H1 (cell line): Measurements from ENCODE around the gene ASCC3. TPM values are rescaled to one million over a fixed set of nuclear protein-coding genes. Genes with fewer than 3 reads are reported as not detected.

Experiments
- CTCF ChIA-PET: fragments of 300-600 bp; sonication (Branson Sonifier 250); formaldehyde crosslinking; loops from one replicate; lab custom pipeline; 2021; ENCODE audit not compliant: partially characterized antibody; lab: Charles Lee
- POLR2A ChIA-PET: fragments of 300-600 bp; sonication (Branson Sonifier 250); formaldehyde crosslinking; loops from one replicate; lab custom pipeline; 2021; ENCODE audit warnings: inconsistent platforms; ENCODE audit not compliant: partially characterized antibody; lab: Charles Lee
- DNase-seq, 2 experiments: peaks; one replicate each; pipeline versions ENCODE4 v3.0.0 to v3.0.0-alpha.2; 2010 to 2022; ENCODE audit warnings: low spot score in 2 of 2, low read depth in 1 of 2, mixed read lengths in 1 of 2
- FAIRE-seq: peaks from 2 replicates; lab custom pipeline; 2011; peaks lifted over from hg19 to GRCh38; lab: Jason Lieb, UNC
- H2AFZ ChIP-seq: 2 replicates; pipeline ENCODE4 v1.8.1; 2012; ENCODE audit warnings: low read length, inconsistent platforms
- H2AK5ac ChIP-seq: 2 replicates; pipeline ENCODE4 v1.6.1; 2013; ENCODE audit warnings: low read depth, low read length
- H2BK120ac ChIP-seq: replicated peaks from 2 replicates; pipeline ENCODE3; 2013; ENCODE audit warnings: low read depth, low read length, inconsistent platforms
- H2BK12ac ChIP-seq: 2 replicates; pipeline ENCODE4 v1.6.1; 2013; ENCODE audit warnings: low read depth, low read length
- H2BK15ac ChIP-seq: 2 replicates; pipeline ENCODE4 v1.6.1; 2013; ENCODE audit warnings: low read length
- H2BK20ac ChIP-seq: 2 replicates; pipeline ENCODE4 v1.6.1; 2013; ENCODE audit warnings: low read length
- H2BK5ac ChIP-seq: 2 replicates; pipeline ENCODE4 v1.6.1; 2013; ENCODE audit warnings: low read depth, low read length
- H3K14ac ChIP-seq: 2 replicates; pipeline ENCODE4 v1.6.1; 2013; ENCODE audit warnings: inconsistent platforms; ENCODE audit not compliant: insufficient read length
- H3K18ac ChIP-seq: 2 replicates; pipeline ENCODE4 v1.6.1; 2013; ENCODE audit warnings: low read length; ENCODE audit errors: extremely low read depth
- H3K23ac ChIP-seq: 2 replicates; pipeline ENCODE4 v1.6.1; 2013; ENCODE audit warnings: inconsistent platforms; ENCODE audit not compliant: insufficient read length
- H3K23me2 ChIP-seq: 2 replicates; pipeline ENCODE4 v1.6.1; 2013; ENCODE audit warnings: low read depth, low read length
- H3K27ac ChIP-seq: 2 replicates; pipeline ENCODE4 v1.6.1; 2011; ENCODE audit warnings: low read depth, low read length, inconsistent platforms
- H3K27me3 ChIP-seq, 4 experiments: replicated peaks in 1 of 4; 1 replicate in 1 of 4; 2 replicates in 3 of 4; pipeline versions ENCODE4 v1.6.1 to v1.8.1; 2011 to 2013; ENCODE audit warnings: low read length in 3 of 4, mild to moderate bottlenecking in 3 of 4, inconsistent platforms in 2 of 4, mixed read lengths in 2 of 4, moderate library complexity in 1 of 4; ENCODE audit not compliant: control insufficient read depth in 3 of 4, insufficient read depth in 3 of 4; ENCODE audit errors: extremely low read depth in 1 of 4
- H3K36me3 ChIP-seq, 4 experiments: 2 replicates each; pipeline versions ENCODE4 v1.6.1 to v1.8.1; 2011 to 2013; ENCODE audit warnings: mild to moderate bottlenecking in 4 of 4, low read length in 3 of 4, moderate library complexity in 2 of 4, control low read depth in 1 of 4, inconsistent platforms in 1 of 4; ENCODE audit not compliant: insufficient read depth in 4 of 4, control insufficient read depth in 2 of 4
- H3K4ac ChIP-seq: replicated peaks from 2 replicates; pipeline ENCODE3; 2013; ENCODE audit warnings: low read length, low read depth, mixed read lengths, inconsistent platforms; ENCODE audit not compliant: insufficient read length
- H3K4me1 ChIP-seq, 4 experiments: replicated peaks in 1 of 4; 1 replicate in 1 of 4; 2 replicates in 3 of 4; pipeline versions ENCODE4 v1.6.1 to v1.8.1; 2011 to 2013; ENCODE audit warnings: low read length in 3 of 4, inconsistent platforms in 2 of 4, mixed read lengths in 1 of 4; ENCODE audit not compliant: insufficient read depth in 4 of 4, control insufficient read depth in 3 of 4
- H3K4me2 ChIP-seq, 2 experiments: 2 replicates each; pipeline versions ENCODE4 v1.6.1 to v1.8.1; 2011 to 2013; ENCODE audit warnings: low read depth in 2 of 2, low read length in 2 of 2, control low read depth in 1 of 2, inconsistent platforms in 1 of 2, mild to moderate bottlenecking in 1 of 2; ENCODE audit not compliant: insufficient read depth in 1 of 2
- H3K4me3 ChIP-seq, 4 experiments: fragments of 200-600, 300-600 bp in 1 of 4; sonication (generic), shearing (Covaris generic), sonication (Bioruptor Twin) in 1 of 4; 2 replicates each; pipeline versions ENCODE4 v1.5.1 to v1.8.1; 2011 to 2016; ENCODE audit warnings: low read length in 4 of 4, low read depth in 3 of 4, control low read depth in 2 of 4, inconsistent platforms in 2 of 4, mild to moderate bottlenecking in 2 of 4, mixed read lengths in 1 of 4, moderate library complexity in 1 of 4; ENCODE audit not compliant: insufficient read depth in 2 of 4; ENCODE audit errors: extremely low read depth in 1 of 4
- H3K56ac ChIP-seq: replicated peaks from 2 replicates; pipeline ENCODE3; 2013; ENCODE audit warnings: low read depth, mild to moderate bottlenecking, mixed read lengths, low read length, inconsistent platforms; ENCODE audit not compliant: insufficient read length
- H3K79me1 ChIP-seq: 2 replicates; pipeline ENCODE4 v1.6.1; 2013; ENCODE audit warnings: low read depth, low read length, control low read depth
- H3K79me2 ChIP-seq, 2 experiments: 2 replicates each; pipeline versions ENCODE4 v1.6.1 to v1.8.1; 2012 to 2013; ENCODE audit warnings: low read length in 2 of 2, mild to moderate bottlenecking in 2 of 2, inconsistent platforms in 1 of 2; ENCODE audit not compliant: insufficient read depth in 2 of 2, control insufficient read depth in 1 of 2
- H3K9ac ChIP-seq, 4 experiments: replicated peaks in 1 of 4; 1 replicate in 1 of 4; 2 replicates in 3 of 4; pipeline versions ENCODE4 v1.6.1 to v1.8.1; 2011 to 2013; ENCODE audit warnings: low read depth in 3 of 4, low read length in 3 of 4, control low read depth in 2 of 4, mild to moderate bottlenecking in 2 of 4, moderate library complexity in 2 of 4, inconsistent platforms in 1 of 4; ENCODE audit errors: extremely low read depth in 1 of 4
- H3K9me3 ChIP-seq, 2 experiments: 2 replicates each; pipeline versions ENCODE4 v1.6.1 to v1.8.1; 2012 to 2013; ENCODE audit warnings: mild to moderate bottlenecking in 2 of 2, moderate library complexity in 2 of 2, control low read depth in 1 of 2, inconsistent platforms in 1 of 2, low read depth in 1 of 2, low read length in 1 of 2, mixed read lengths in 1 of 2; ENCODE audit not compliant: insufficient read depth in 2 of 2
- H4K20me1 ChIP-seq, 2 experiments: replicated peaks in 1 of 2; 2 replicates each; pipeline versions ENCODE3 to v1.8.1; 2011 to 2013; ENCODE audit warnings: inconsistent platforms in 2 of 2, low read length in 2 of 2, mild to moderate bottlenecking in 1 of 2; ENCODE audit not compliant: insufficient read depth in 2 of 2, control insufficient read depth in 1 of 2
- H4K5ac ChIP-seq: 2 replicates; pipeline ENCODE4 v1.6.1; 2013; ENCODE audit warnings: low read length, low read depth, mixed read lengths, inconsistent platforms; ENCODE audit not compliant: insufficient read length
- H4K8ac ChIP-seq: 2 replicates; pipeline ENCODE4 v1.8.0; 2013; ENCODE audit warnings: mild to moderate bottlenecking, moderate library complexity, low read length, inconsistent platforms; ENCODE audit not compliant: insufficient read depth; ENCODE audit errors: extremely low read depth
- H4K91ac ChIP-seq: replicated peaks from 2 replicates; pipeline ENCODE3; 2013; ENCODE audit warnings: low read length, mixed read lengths, inconsistent platforms; ENCODE audit not compliant: insufficient read length
- ATF3 ChIP-seq: IDR thresholded peaks from 2 replicates; pipeline ENCODE4 v1.6.1; 2011; ENCODE audit warnings: low read depth, mild to moderate bottlenecking, low read length; ENCODE audit not compliant: insufficient read depth
- BACH1 ChIP-seq: IDR thresholded peaks from 2 replicates; pipeline ENCODE4 v1.6.1; 2012; ENCODE audit warnings: low read length, improper control_type of control experiment
- CBX5 ChIP-seq: fragments of 300-800, 300-1000 bp; sonication (generic); IDR thresholded peaks from 2 replicates; pipeline ENCODE4 v1.7.1; 2016; ENCODE audit warnings: antibody characterized with exemption, low read length, low read depth
- CEBPB ChIP-seq: IDR thresholded peaks from 2 replicates; pipeline ENCODE4 v1.6.1; 2012; ENCODE audit warnings: low read depth, low read length
- CTCF ChIP-seq, 3 experiments: IDR thresholded peaks; 1 replicate in 2 of 3; 2 replicates in 1 of 3; pipeline versions ENCODE4 v1.5.1 to v1.6.1; 2011; ENCODE audit warnings: low read length in 3 of 3, mild to moderate bottlenecking in 3 of 3, inconsistent platforms in 2 of 3, low read depth in 1 of 3, moderate library complexity in 1 of 3; ENCODE audit not compliant: insufficient read depth in 1 of 3; ENCODE audit errors: control extremely low read depth in 1 of 3
- E2F6 ChIP-seq: IDR thresholded peaks from 2 replicates; pipeline ENCODE4 v1.6.1; 2012; ENCODE audit warnings: inconsistent platforms
- HDAC2 ChIP-seq, 2 experiments: fragments of 300-600 bp in 1 of 2; sonication (generic) in 1 of 2; IDR thresholded peaks; 2 replicates each; pipeline ENCODE4 v1.6.1; 2011 to 2012; ENCODE audit warnings: low read depth in 2 of 2, low read length in 2 of 2, mild to moderate bottlenecking in 2 of 2, moderate library complexity in 2 of 2, borderline replicate concordance in 1 of 2, inconsistent platforms in 1 of 2
- MAFK ChIP-seq: IDR thresholded peaks from 2 replicates; pipeline ENCODE4 v1.6.1; 2012; ENCODE audit warnings: low read depth, mild to moderate bottlenecking, improper control_type of control experiment, low read length
- SP1 ChIP-seq: IDR thresholded peaks from 2 replicates; pipeline ENCODE4 v1.6.1; 2011; ENCODE audit warnings: low read depth, low read length
- TBP ChIP-seq: IDR thresholded peaks from 2 replicates; pipeline ENCODE4 v1.6.1; 2011; ENCODE audit warnings: low read depth, low read length, improper control_type of control experiment
- WGBS, 2 experiments: shearing (Covaris generic) in 1 of 2; methylation state at CpG; one replicate each; pipeline versions ENCODE4 v1.1.6 to v1.1.7; 2013 to 2015; ENCODE audit warnings: low lambda C conversion rate in 2 of 2, mixed read lengths in 2 of 2, inconsistent platforms in 1 of 2, low coverage in 1 of 2, missing lambda C conversion rate in 1 of 2; ENCODE audit not compliant: insufficient replicate concordance in 2 of 2, insufficient coverage in 1 of 2, insufficient read length in 1 of 2; ENCODE audit errors: extremely low coverage in 1 of 2, missing lambda C conversion rate in 1 of 2; 5-methylcytosine and 5-hydroxymethylcytosine counted together
- polyA plus RNA-seq, 7 experiments: library from polyadenylated mRNA; depleted of rRNA in 3 of 7; stranded (reverse) in 5 of 7; unstranded in 2 of 7; fragments of >200 nt in 5 of 7; fragments of 200-250 nt in 2 of 7; gene quantifications; 1 replicate in 5 of 7; 2 replicates in 1 of 7; 4 replicates in 1 of 7; pipeline versions ENCODE4 v1.2.1 to v1.2.3, GENCODE V29; 2011 to 2013; ENCODE audit warnings: missing spikeins in 2 of 7, mixed read lengths in 2 of 7
- total RNA-seq: library from RNA; stranded (reverse); fragmentation: NEBNext Ultra II Directional; extraction: Animal tissue kit (Norgen Biotek cat#: 25700); gene quantifications from 2 replicates; pipeline ENCODE4 v1.2.1, GENCODE V29; 2021

Gene ASCC3
- total and polyA plus RNA-seq, 2 of the 8 experiments (the other 6 are each of a cell fraction or from before 2014, with no cell fraction given): 37.5 to 77.8 TPM

GRCh38 chr6:100761841-100762240, 119.3 kb downstream of the ASCC3 start:
- H2AK5ac ChIP-seq: no peak overlapping the region
- no peaks in the 10 kb centered on the region for H3K79me2 ChIP-seq
- H2BK120ac ChIP-seq: no peak overlapping the region
- H4K20me1 ChIP-seq: no peaks in the 10 kb centered on the region
- FAIRE-seq (no peak), DNase-seq (no peak)
- peaks cover 0 to 39% (median 22%) of the 10 kb centered on the region in 4 experiments; a peak in 6 of 8 replicates for H3K36me3 ChIP-seq
- no peak overlapping the region for H3K9ac ChIP-seq
- H3K4me3 ChIP-seq: no peak overlapping the region
- H3K27me3 ChIP-seq: no peaks in the 10 kb centered on the region
- H3K23me2 ChIP-seq: no peaks in the 10 kb centered on the region
- no peak overlapping the region for H4K5ac ChIP-seq
- no peak overlapping the region for H3K18ac ChIP-seq
- H3K27ac ChIP-seq: no peak overlapping the region
- H3K14ac ChIP-seq: no peak overlapping the region
- 96% methylated on average over 2 of the region's 2 CpGs; no CpG with 5 or more reads in 1 of the 2 experiments for WGBS, 2 experiments
- no peak overlapping the region for H3K4ac ChIP-seq
- no peak overlapping the region for H4K91ac ChIP-seq
- ChIA-PET CTCF (interaction anchor here (1.7 kb wide), 1 partner anchor 97 kb away, joined by 4 read pairs; no protein-coding TSS in a partner anchor), POLR2A (interaction anchor here (0.6 kb wide), 1 partner anchor 87 kb away, joined by 3 read pairs; no protein-coding TSS in a partner anchor)
- peaks cover 18 to 21% of the 10 kb centered on the region in 2 experiments; a peak in 3 of 4 replicates for H3K9me3 ChIP-seq
- H3K4me1 ChIP-seq: no peaks in the 10 kb centered on the region
- no peak overlapping the region for H2BK5ac ChIP-seq
- H4K8ac ChIP-seq: no peak overlapping the region
- H3K23ac ChIP-seq: no peak overlapping the region
- H2AFZ ChIP-seq: no peak overlapping the region
- H2BK12ac ChIP-seq: no peak overlapping the region
- no peaks in the 10 kb centered on the region for H3K79me1 ChIP-seq
- no peak overlapping the region for H2BK15ac ChIP-seq
- H3K56ac ChIP-seq: no peak overlapping the region
- no peak overlapping the region for H3K4me2 ChIP-seq
- no peak overlapping the region for H2BK20ac ChIP-seq
- TF ChIP-seq CBX5: no peak
- TF ChIP-seq BACH1: no peak
- no peak for TF ChIP-seq E2F6
- no peak for TF ChIP-seq MAFK
- TF ChIP-seq CEBPB: no peak
- TF ChIP-seq ATF3: no peak
- TF ChIP-seq SP1: no peak
- no peak for TF ChIP-seq CTCF (IDR thresholded peaks at IDR 0.05; ENCODE audit: control extremely low read depth in 1 of 3, insufficient read depth in 1 of 3, low read depth in 1 of 3, low read length in 3 of 3)
- no peak for TF ChIP-seq TBP
- TF ChIP-seq HDAC2 (IDR thresholded peaks at IDR 0.05; ENCODE audit: borderline replicate concordance in 1 of 2, low read depth in 2 of 2, low read length in 2 of 2): no peak
